Activated B cell treated with CpG ODN at 0.5 μM for 24 hours (primary cell): ENCODE results near the gene ABHD16A. TPM values are rescaled to one million over a fixed set of nuclear protein-coding genes. Genes with fewer than 3 reads are reported as not detected.
A peak's percentile ranks its signal among the peaks of the same experiment; 100 is the strongest.

Experiments
- ATAC-seq: fragments of 200-7000 bp; cut with Tn5 transposase; one replicate; pipeline ENCODE4 v1.10.0; 2021; ENCODE audit warnings: low read depth, mild to moderate bottlenecking, moderate library complexity
- CTCF ChIA-PET: fragments of 350-600 bp; sonication (Branson Sonifier 250); formaldehyde crosslinking; loops from one replicate; lab custom pipeline; 2021; ENCODE audit warnings: antibody characterized with exemption; lab: Charles Lee
- POLR2A ChIA-PET: fragments of 350-600 bp; sonication (Branson Sonifier 250); formaldehyde crosslinking; loops from one replicate; lab custom pipeline; 2021; ENCODE audit warnings: antibody characterized with exemption; lab: Charles Lee
- DNase-seq: peaks from one replicate; pipeline ENCODE4 v3.0.0; 2022
- H3K27ac Mint-ChIP-seq: one replicate; pipeline ENCODE4 v1.8.0; 2020; ENCODE audit warnings: mixed read lengths
- H3K27me3 Mint-ChIP-seq: one replicate; pipeline ENCODE4 v1.8.0; 2021; ENCODE audit warnings: mixed read lengths
- H3K36me3 Mint-ChIP-seq: one replicate; pipeline ENCODE4 v1.8.0; 2021; ENCODE audit warnings: low read depth, mixed read lengths
- H3K4me1 Mint-ChIP-seq: one replicate; pipeline ENCODE4 v1.8.0; 2021; ENCODE audit warnings: mixed read lengths
- H3K4me3 Mint-ChIP-seq: one replicate; pipeline ENCODE4 v1.8.0; 2020; ENCODE audit warnings: mild to moderate bottlenecking, mixed read lengths
- H3K9me3 Mint-ChIP-seq: one replicate; pipeline ENCODE4 v1.8.0; 2020; ENCODE audit warnings: mixed read lengths
- CTCF ChIP-seq: fragments of 200-600 bp; IDR thresholded peaks from one replicate; pipeline ENCODE4 v1.8.0; 2022; ENCODE audit warnings: antibody characterized with exemption, mild to moderate bottlenecking
- intact Hi-C: fragments of 100-400 bp; cut with micrococcal nuclease; formaldehyde crosslinking; loops from one replicate; pipeline ENCODE4 v1.15.1; 2024
- total RNA-seq: library from RNA; stranded (reverse); gene quantifications from 2 replicates; pipeline ENCODE4 v1.2.3, GENCODE V29; 2022

ABHD16A gene
- total RNA-seq, 1 donor from 2014 or later: 59.1 TPM

- Mint-ChIP-seq H3K27me3 (no peaks in the 10 kb centered on the region), H3K4me3 (peak overlapping the region; percentile 96), H3K36me3 (peaks cover 70% of the 10 kb centered on the region), H3K4me1 (peaks cover 75% of the 10 kb centered on the region), H3K27ac (peak overlapping the region; percentile 95), H3K9me3 (no peaks in the 10 kb centered on the region)
- ATAC-seq: no peak
- CTCF ChIA-PET: interaction anchor here (0.9 to 1.4 kb wide), 4 partner anchors 12 to 170 kb away, joined by 3 to 5 read pairs (median 4); partner anchors contain the start of gene BAG6
- intact Hi-C loops: loop anchor here (10.0 kb wide), 1 partner anchor 511 kb away; the partner anchor contains the start of genes AGPAT1 and RNF5
- POLR2A ChIA-PET: interaction anchor here (0.6 to 6.2 kb wide), 31 partner anchors 11 to 528 kb away, joined by 3 to 188 read pairs (median 4); partner anchors contain the start of genes ABHD16A, APOM, BAG6 and DDX39B
- TF ChIP-seq CTCF: no peak
- no peak for DNase-seq
Measured at GRCh38 chr6:31663961-31664789, 38.9 kb downstream of the ABHD16A start.

GRCh38 chr6:31663126-31663960 is 39.8 kb downstream of the ABHD16A start:
- no peak for DNase-seq
- intact Hi-C loops: loop anchor here (10.0 kb wide), 1 partner anchor 511 kb away; the partner anchor contains the start of genes AGPAT1 and RNF5
- ChIA-PET CTCF (interaction anchor here (0.9 to 2.2 kb wide), 3 partner anchors 11 to 169 kb away, joined by 3 to 7 read pairs (median 5); partner anchors contain the start of gene BAG6), POLR2A (interaction anchor here (0.6 to 6.2 kb wide), 16 partner anchors 10 to 1655 kb away, joined by 3 to 188 read pairs (median 5); partner anchors contain the start of genes ABHD16A, APOM, BAG6 and DDX39B)
- Mint-ChIP-seq H3K27me3 (no peaks in the 10 kb centered on the region), H3K9me3 (no peaks in the 10 kb centered on the region), H3K4me3 (peak overlapping the region; percentile 96), H3K4me1 (peaks cover 80% of the 10 kb centered on the region), H3K27ac (peak overlapping the region; percentile 95), H3K36me3 (peaks cover 64% of the 10 kb centered on the region)
- no peak for TF ChIP-seq CTCF
- no peak for ATAC-seq

- no peaks in the 10 kb centered on the region for H3K27me3 Mint-ChIP-seq
- H3K4me1 Mint-ChIP-seq: peaks cover 81% of the 10 kb centered on the region
- DNase-seq: no peak
- peak overlapping the region; percentile 61 for H3K4me3 Mint-ChIP-seq
- H3K27ac Mint-ChIP-seq: peak overlapping the region; percentile 46
- H3K36me3 Mint-ChIP-seq: peaks cover 63% of the 10 kb centered on the region
- ATAC-seq: no peak
- intact Hi-C loops: loop anchor here (10.0 kb wide), 1 partner anchor 513 kb away; the partner anchor contains the start of genes AGPAT1 and RNF5
- ChIA-PET POLR2A (interaction anchor here (0.6 to 6.2 kb wide), 8 partner anchors 9 to 1656 kb away, joined by 3 to 188 read pairs (median 7); partner anchors contain the start of genes ABHD16A, APOM, BAG6 and TAP2), CTCF (interaction anchor here (0.8 to 2.2 kb wide), 2 partner anchors 10 to 18 kb away, joined by 3 to 7 read pairs; partner anchors contain the start of gene BAG6)
- TF ChIP-seq CTCF: no peak
- no peaks in the 10 kb centered on the region for H3K9me3 Mint-ChIP-seq
Measured at GRCh38 chr6:31662124-31662723, 40.9 kb downstream of the ABHD16A start.

- peaks cover 63% of the 10 kb centered on the region for H3K36me3 Mint-ChIP-seq
- CTCF ChIA-PET: interaction anchor here (0.8 to 2.2 kb wide), 2 partner anchors 10 to 19 kb away, joined by 3 to 7 read pairs; partner anchors contain the start of gene BAG6
Measured at GRCh38 chr6:31661262-31662123, 41.6 kb downstream of the ABHD16A start.

More at GRCh38 chr6:31661262-31662123, 41.6 kb downstream of the ABHD16A start:
- ATAC-seq: no peak
- H3K27me3 Mint-ChIP-seq: no peaks in the 10 kb centered on the region
- DNase-seq: no peak
- peak overlapping the region; percentile 72 for H3K27ac Mint-ChIP-seq
- H3K9me3 Mint-ChIP-seq: no peaks in the 10 kb centered on the region
- POLR2A ChIA-PET: interaction anchor here (0.6 to 6.2 kb wide), 23 partner anchors 8 to 1282 kb away, joined by 3 to 188 read pairs (median 4); partner anchors contain the start of genes ABHD16A, APOM, ATP6V1G2 and BAG6
- no peak for TF ChIP-seq CTCF
- H3K4me3 Mint-ChIP-seq: peak overlapping the region; percentile 88
- peaks cover 76% of the 10 kb centered on the region for H3K4me1 Mint-ChIP-seq
- intact Hi-C loops: loop anchor here (10.0 kb wide), 1 partner anchor 513 kb away; the partner anchor contains the start of genes AGPAT1 and RNF5
